ENCODE data around the gene SSU72.
"Not testable (repeated sequence)": the region's sequence is repeated elsewhere in the genome, so short reads cannot be mapped to it uniquely, and the experiment has no call there.

Gene SSU72

GRCh38 chr1:1556961-1557360 is 17.7 kb downstream of the SSU72 start:
- not testable (repeated sequence) for DNase-seq

DNA sequence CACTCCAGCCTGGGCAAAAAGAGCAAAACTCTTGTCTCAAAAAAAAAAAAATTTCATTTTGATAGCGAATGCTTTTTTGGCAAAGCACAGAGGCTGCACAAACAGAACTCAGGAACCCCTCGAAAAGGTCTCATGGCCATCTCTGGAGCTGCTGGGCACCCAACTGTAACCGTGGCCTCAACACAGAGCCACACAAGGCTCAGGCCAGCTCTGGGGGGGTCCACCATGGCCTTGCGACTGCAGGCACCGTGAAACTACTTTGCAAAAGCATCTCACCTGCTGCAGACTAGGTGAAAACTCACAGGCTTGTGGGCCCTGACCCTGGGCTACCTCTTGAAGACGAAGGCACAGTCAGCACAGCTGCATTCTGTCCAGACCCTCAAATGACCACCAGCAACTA is 18.2 kb downstream of the SSU72 start:
- DNase-seq = no peak

- DNase-seq = no peak
Measured at GRCh38 chr1:1554926-1555915, 19.4 kb downstream of the SSU72 start.

DNA sequence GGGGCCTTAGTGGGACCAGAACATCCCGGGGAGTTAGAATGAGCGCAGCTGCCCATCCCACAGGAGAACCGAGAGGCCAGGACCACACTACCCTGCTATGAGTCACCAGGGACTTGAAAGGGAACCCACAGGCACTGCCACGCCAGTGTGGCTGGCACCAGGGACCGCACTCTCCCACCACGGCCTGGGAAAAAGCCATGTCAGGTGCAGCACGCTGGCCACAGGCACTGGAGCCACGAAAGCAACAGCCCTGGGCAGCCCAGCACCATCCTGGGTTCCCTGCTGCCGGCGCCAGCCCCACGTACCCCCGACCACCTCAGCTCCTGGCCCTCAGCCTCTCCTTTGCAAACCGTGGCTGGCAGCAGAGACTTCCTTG is 20.1 kb downstream of the SSU72 start:
- DNase-seq = no peak

GRCh38 chr1:1553821-1554494 is 20.7 kb downstream of the SSU72 start:
- DNase-seq = no peak

DNA sequence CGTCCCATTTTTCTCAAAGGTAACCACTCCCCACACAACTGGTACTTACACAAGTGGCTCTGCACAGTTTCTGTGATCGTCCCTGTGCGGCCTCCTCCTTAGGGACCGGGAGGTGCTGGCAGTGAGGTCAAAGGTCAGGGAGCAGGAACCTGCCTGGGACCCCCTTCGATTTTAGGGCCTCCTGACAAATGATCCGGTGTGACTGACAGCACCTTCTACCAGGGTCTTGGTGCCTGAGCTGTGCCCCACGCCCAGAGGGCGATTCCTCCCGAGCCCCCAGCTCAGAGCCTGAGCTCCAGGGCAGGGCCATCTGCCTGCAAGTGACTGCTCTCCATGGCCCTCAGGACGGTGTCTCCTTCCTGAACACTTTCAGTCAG is 22.4 kb downstream of the SSU72 start:
- no peak for DNase-seq

DNA sequence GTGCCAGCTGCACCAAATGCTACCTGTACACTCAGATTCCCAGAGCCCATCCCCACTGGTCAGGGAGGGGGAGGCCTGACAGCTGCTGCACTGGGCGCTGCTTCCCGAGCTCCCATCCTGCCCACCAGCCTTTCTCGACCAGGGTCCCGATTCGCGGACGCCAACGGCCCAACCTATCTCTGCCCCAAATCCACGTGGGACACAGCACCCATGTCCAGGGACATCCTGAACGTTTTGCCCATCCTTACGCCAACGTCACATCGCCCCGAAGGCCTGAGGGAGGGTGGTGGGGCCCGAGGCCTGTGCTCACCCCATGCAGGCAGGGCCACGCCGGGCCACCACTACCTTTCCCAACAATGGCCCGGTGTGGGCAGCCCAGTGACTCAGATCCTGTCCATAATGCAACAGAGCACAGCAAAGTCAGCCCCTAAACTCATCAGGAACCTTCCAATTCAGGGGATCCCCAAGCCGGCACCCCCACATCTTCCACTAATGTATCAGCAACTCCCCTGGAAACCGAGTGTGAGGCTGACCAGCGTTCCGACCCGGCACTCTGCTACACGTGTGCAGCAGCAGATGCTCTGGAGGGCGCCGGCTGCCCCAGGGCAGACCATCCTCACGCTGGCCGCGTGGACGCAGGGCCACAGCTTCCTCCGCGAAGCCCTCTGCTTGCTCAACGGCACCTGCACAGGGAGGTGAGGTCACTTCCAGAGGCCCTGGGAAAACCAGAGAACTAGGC is 23.0 kb downstream of the SSU72 start:
- no peak for DNase-seq

DNA sequence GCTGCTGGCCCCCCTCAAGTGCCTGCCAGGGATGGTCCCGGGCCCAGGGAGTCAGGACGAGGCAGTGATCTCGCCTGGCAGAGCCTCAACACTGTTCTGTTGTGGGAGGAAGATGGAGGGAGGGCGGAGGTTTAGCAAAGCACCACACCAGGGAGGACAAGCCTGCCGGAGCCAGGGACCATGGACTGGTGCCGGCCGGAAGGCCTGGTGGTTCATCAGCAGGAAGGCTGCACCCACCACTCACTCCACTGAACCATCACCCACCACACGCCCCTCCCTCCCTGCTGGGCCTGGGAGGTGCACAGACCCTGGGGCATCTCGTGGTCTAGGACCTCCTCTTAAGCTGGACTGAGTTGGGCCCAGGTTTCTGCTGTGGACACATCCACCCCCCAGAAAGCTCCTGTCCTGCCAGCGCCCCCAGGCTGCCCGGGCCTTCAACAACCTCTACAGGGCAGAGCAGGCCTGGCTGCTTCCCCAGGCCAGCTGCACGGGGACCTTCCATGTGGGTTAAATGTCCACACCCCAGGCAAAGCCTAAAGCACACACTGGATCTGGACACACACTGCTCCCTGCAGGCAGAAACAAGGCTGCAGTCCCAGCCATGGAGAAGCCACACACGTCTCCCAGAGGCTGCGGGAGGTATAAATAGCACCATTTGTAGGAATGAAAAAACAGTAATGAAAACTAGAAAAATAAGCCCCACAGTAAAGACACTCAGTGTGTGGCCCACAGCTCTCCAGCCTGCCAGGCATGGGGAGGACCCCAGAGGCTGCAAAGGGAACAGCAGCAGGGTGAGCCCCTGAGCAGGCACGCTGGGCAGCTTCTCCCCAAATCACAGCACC is 23.9 kb downstream of the SSU72 start:
- no peak for DNase-seq

- no peak for DNase-seq
Measured at GRCh38 chr1:1550087-1550486, 24.6 kb downstream of the SSU72 start.

DNA sequence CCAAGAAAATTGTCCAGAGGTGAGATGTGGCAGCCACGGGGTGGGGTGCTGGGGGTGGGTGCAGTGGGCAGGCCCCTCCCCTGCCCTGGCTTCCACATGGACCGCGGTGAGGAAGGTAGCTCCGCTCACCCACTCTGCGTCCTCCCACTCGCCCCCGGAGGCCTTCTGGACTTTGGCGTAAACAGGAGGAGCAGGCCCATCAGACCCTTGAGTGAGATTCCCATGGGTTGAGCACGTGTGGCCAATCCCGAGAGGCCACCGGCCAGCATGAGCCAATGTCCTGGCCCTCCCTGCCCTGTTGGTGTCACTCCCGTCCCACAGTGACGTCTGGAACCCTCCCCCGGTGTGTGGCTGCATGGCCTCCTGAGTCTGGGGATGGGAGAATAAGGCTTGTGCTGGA is 26.1 kb downstream of the SSU72 start:
- no peak for DNase-seq

DNA sequence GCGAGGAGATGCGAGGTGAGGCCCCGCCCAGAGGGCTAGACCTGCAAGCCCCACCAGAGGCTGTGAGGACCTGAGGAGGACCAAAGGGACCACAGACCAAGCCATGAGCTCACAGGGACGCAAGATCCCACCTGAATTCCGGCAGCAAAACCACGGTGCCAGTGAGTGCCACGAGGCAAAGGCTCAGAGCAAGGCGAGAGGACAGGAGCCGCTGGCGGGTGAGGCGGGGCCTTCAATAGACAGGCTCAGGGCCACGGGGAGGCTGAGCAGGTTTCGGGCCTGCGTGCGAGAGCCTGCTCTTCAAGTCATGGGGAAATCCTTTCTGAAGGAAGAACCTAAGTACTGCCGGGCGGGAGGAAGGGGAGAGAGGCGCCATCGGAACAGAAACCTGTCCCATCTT is 27.2 kb downstream of the SSU72 start:
- no peak for DNase-seq

GRCh38 chr1:1547011-1547410 is 27.7 kb downstream of the SSU72 start:
- no peak for DNase-seq

DNA sequence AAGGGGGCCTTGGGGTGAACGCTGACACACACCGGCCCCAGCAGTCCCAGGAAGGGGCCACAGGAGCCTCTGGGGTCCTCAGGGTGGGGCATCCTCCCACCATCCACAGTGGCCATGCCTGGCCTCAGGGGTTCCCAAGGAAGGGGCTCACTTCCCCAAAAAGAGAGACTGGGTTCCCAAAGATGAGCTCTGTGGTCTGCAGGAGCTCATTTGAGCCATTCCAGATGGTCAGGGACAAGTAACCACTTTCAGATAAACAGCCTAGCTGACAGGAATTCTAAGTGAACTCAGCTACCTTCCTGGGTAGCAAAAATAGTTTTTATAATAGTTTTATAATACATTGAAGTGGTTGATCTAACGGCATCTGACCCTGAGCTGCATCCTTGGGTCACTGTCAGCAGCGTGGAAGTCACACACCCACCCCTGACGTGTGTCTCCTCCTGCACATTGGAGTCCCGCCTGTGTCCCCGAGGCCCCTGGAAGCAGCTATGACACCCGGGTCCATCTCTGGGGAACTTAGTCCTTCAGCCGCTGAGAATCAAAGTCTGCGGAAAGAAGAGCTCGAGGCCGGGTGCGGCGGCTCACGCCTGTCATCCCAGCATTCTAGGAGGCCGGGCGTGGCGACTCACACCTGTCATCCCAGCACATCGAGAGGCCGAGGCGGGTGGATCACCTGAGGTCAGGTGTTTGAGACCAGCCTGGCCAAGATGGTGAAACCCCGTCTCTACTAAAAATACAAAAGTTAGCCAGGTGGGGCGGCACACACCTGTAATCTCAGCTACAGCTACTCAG is 28.5 kb downstream of the SSU72 start:
- DNase-seq = no peak

DNA sequence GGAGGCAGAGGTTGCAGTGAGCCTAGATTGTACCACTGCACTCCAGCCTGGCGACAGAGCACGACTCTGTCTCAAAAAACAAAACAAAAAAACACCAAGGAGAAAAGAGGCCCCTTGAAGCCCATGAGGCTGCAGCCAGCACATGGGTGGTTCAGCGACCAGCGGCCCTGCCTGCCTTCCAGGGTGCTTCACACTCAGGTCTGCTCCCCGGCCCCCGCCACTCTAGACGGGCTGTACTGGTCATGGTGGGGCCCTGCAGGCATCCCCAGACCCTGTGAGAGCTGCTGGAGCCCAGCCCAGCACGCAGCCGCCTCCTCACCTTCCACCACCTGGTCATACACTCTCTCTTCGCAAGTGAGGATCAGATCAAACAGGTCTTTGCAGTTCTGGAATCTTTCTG is 30.1 kb downstream of the SSU72 start:
- no peak for DNase-seq

DNA sequence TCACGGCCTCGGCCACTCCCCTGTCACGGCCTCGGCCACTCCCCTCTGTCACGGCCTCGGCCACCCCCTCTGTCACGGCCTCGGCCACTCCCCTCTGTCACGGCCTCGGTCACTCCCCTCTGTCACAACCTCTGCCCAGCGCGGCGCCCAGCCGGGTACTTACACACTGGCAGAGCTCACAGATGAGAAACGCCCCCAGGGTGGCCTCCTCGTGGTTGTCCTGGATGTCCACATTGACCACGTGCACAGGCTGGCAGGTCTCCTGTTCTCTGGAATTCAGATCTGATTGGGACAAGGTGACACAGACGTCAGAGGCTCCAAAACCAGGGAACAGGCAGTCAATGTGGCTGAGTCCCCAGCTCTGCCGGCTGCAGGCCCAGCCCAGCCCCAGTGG is 31.0 kb downstream of the SSU72 start:
- no peak for DNase-seq

GRCh38 chr1:1542766-1543705 is 31.6 kb downstream of the SSU72 start:
- DNase-seq = no peak

DNA sequence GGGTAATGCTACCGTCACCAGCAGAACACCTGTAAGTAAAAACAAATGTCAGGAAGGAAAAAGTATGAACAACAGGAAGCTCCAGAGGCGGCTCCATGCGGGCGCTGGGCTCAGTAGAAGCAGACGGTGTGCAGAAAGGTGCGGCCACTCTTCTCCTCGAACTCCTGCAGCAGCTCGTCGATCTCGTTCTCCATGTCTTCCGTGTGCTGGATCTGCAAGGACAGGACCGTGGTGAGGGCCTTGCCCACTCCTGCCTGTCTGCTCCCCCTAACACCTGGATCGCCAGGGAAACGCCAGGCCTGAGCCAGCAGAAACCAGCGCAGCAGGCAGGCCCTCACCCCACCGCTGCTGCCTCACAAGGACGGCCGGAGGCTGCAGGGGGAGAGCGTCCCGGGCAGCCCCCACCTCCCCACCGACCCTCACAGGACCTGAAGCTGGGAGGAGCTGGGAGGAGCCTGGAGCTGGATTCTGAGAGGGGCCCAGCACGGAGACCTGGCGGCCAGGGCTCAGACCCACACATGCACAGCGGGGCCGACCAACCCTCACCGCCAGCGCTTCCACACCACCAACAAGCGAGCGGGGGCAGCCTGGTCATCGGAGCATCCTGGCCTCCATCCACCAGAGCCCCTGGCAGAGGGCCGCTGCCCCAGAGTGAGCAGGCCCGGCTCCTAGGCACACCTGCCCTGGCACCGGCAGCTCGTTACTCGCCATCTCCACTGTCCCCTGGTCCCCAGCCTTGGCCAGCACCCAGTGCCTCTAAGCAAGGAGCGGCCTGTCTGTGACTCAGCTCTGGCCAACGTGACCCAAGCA is 32.5 kb downstream of the SSU72 start:
- no peak for DNase-seq

- no peak for DNase-seq
Measured at GRCh38 chr1:1540818-1541628, 33.6 kb downstream of the SSU72 start.

Measured in NCI-H146 (cell line).